ENCODE data around the gene TMEM263. TPM values are rescaled to one million over a fixed set of nuclear protein-coding genes. Genes with fewer than 3 reads are reported as not detected.
A peak's percentile ranks its signal among the peaks of the same experiment; 100 is the strongest.

TMEM263 gene
- total RNA-seq (2014; rRNA removed; shearing (Covaris generic)): 9.3 and 10.4 TPM in 2 replicates
- 5.8 and 7.1 TPM in 2 replicates for polyA plus RNA-seq (2016; fragmentation: Nextera tagmentation; extraction: Ambion mirVana)
- long read RNA-seq, partial matches to known transcripts: 0 of 3 reads
- long read RNA-seq, other reads (novel, unspliced or antisense): 0 of 3 reads

DNA sequence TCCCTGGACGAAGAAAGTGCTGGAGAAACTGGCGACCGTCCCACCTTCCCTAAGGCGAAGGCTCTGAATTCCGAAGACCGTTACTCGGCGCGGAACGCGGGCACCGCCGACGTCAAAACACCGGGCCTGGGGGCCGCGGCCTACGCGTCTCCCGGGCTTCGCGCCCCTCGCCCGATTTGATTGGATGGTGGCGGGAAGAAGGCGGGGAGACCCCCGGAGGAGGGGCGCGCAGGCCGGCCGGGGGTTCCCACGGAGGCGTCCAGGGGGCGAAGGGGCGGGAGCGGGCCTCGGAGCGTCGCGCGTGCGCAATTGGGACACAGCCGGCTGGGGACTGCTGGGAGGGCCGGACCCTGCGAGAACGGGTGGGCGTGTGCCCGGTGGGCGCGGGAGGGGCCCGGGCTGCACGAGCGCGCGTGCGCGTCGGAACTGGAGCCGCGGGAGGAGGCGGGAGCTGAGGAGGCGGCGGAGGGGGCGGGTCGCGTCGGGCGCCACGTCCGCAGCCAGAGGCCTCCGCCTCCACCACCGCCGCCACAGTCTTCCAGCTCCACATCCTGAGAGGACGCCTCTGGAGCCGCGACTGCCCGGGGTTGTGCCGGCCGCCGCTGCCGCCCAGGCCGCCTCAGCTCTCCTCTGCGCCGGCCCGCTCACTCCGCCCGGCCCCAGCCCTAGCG lies at the start of gene TMEM263:
TSS of gene TMEM263 (plus strand) at position 531 of the 671 bp plus-strand sequence. CDS start 11,210 bp downstream, outside the sequence.
- Histone ChIP-seq H4K20me1 (replicated peaks; ENCODE audit: insufficient read depth) (peaks cover 5% of the 10 kb centered on the region; the same call in 1 of the 2 replicates), H3K27me3 (ENCODE audit: insufficient read depth) (peaks cover 19% of the 10 kb centered on the region), H3K36me3 (ENCODE audit: insufficient read depth) (no peaks in the 10 kb centered on the region), H3K4me2 (peak within 1 kb of the TSS; percentile 88), H3K9me2 (ENCODE audit: insufficient read depth) (0 out of 2 replicates have a peak, but pooled peaks cover under 1% of the 10 kb centered on the region), H2AFZ (peak within 1 kb of the TSS; percentile 94), H3K79me2 (replicated peaks; ENCODE audit: insufficient read depth) (peaks cover 26% of the 10 kb centered on the region), H3K4me1 (ENCODE audit: insufficient read depth) (peaks cover 10% of the 10 kb centered on the region; the same call in 1 of the 2 replicates), H3K27ac (ENCODE audit: low read depth) (peak within 1 kb of the TSS; percentile 84), H3K4me3 (peak within 1 kb of the TSS; percentile 97), H3F3A (replicated peaks; ENCODE audit: low read depth) (0 out of 2 replicates have a peak, but pooled peaks cover 12% of the 10 kb centered on the region)
- TF ChIP-seq, protein P1, sequence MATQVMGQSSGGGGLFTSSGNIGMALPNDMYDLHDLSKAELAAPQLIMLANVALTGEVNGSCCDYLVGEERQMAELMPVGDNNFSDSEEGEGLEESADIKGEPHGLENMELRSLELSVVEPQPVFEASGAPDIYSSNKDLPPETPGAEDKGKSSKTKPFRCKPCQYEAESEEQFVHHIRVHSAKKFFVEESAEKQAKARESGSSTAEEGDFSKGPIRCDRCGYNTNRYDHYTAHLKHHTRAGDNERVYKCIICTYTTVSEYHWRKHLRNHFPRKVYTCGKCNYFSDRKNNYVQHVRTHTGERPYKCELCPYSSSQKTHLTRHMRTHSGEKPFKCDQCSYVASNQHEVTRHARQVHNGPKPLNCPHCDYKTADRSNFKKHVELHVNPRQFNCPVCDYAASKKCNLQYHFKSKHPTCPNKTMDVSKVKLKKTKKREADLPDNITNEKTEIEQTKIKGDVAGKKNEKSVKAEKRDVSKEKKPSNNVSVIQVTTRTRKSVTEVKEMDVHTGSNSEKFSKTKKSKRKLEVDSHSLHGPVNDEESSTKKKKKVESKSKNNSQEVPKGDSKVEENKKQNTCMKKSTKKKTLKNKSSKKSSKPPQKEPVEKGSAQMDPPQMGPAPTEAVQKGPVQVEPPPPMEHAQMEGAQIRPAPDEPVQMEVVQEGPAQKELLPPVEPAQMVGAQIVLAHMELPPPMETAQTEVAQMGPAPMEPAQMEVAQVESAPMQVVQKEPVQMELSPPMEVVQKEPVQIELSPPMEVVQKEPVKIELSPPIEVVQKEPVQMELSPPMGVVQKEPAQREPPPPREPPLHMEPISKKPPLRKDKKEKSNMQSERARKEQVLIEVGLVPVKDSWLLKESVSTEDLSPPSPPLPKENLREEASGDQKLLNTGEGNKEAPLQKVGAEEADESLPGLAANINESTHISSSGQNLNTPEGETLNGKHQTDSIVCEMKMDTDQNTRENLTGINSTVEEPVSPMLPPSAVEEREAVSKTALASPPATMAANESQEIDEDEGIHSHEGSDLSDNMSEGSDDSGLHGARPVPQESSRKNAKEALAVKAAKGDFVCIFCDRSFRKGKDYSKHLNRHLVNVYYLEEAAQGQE (IDR thresholded peaks at IDR 0.05; ENCODE audit: unreplicated experiment): no peak
- TF ChIP-seq POLR2AphosphoS5 (IDR thresholded peaks at IDR 0.05; ENCODE audit: low read depth) (peak; percentile 68), EZH2 (IDR thresholded peaks at IDR 0.05; ENCODE audit: low read depth, unreplicated experiment) (no peak), NANOG (IDR thresholded peaks at IDR 0.05; ENCODE audit: borderline replicate concordance) (no peak), CREB1 (CRISPR knock-in tag; IDR thresholded peaks at IDR 0.05; ENCODE audit: low read depth) (peak; percentile 88)
- TF ChIP-seq, protein P2, sequence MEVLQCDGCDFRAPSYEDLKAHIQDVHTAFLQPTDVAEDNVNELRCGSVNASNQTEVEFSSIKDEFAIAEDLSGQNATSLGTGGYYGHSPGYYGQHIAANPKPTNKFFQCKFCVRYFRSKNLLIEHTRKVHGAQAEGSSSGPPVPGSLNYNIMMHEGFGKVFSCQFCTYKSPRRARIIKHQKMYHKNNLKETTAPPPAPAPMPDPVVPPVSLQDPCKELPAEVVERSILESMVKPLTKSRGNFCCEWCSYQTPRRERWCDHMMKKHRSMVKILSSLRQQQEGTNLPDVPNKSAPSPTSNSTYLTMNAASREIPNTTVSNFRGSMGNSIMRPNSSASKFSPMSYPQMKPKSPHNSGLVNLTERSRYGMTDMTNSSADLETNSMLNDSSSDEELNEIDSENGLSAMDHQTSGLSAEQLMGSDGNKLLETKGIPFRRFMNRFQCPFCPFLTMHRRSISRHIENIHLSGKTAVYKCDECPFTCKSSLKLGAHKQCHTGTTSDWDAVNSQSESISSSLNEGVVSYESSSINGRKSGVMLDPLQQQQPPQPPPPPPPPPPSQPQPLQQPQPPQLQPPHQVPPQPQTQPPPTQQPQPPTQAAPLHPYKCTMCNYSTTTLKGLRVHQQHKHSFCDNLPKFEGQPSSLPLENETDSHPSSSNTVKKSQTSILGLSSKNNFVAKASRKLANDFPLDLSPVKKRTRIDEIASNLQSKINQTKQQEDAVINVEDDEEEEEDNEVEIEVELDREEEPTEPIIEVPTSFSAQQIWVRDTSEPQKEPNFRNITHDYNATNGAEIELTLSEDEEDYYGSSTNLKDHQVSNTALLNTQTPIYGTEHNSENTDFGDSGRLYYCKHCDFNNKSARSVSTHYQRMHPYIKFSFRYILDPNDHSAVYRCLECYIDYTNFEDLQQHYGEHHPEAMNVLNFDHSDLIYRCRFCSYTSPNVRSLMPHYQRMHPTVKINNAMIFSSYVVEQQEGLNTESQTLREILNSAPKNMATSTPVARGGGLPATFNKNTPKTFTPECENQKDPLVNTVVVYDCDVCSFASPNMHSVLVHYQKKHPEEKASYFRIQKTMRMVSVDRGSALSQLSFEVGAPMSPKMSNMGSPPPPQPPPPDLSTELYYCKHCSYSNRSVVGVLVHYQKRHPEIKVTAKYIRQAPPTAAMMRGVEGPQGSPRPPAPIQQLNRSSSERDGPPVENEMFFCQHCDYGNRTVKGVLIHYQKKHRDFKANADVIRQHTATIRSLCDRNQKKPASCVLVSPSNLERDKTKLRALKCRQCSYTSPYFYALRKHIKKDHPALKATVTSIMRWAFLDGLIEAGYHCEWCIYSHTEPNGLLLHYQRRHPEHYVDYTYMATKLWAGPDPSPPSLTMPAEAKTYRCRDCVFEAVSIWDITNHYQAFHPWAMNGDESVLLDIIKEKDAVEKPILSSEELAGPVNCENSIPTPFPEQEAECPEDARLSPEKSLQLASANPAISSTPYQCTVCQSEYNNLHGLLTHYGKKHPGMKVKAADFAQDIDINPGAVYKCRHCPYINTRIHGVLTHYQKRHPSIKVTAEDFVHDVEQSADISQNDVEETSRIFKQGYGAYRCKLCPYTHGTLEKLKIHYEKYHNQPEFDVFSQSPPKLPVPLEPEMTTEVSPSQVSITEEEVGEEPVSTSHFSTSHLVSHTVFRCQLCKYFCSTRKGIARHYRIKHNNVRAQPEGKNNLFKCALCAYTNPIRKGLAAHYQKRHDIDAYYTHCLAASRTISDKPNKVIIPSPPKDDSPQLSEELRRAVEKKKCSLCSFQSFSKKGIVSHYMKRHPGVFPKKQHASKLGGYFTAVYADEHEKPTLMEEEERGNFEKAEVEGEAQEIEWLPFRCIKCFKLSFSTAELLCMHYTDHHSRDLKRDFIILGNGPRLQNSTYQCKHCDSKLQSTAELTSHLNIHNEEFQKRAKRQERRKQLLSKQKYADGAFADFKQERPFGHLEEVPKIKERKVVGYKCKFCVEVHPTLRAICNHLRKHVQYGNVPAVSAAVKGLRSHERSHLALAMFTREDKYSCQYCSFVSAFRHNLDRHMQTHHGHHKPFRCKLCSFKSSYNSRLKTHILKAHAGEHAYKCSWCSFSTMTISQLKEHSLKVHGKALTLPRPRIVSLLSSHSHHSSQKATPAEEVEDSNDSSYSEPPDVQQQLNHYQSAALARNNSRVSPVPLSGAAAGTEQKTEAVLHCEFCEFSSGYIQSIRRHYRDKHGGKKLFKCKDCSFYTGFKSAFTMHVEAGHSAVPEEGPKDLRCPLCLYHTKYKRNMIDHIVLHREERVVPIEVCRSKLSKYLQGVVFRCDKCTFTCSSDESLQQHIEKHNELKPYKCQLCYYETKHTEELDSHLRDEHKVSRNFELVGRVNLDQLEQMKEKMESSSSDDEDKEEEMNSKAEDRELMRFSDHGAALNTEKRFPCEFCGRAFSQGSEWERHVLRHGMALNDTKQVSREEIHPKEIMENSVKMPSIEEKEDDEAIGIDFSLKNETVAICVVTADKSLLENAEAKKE (CRISPR knock-in tag; IDR thresholded peaks at IDR 0.05): peak; percentile 59; the same call in 1 of the 2 replicates
- Mint-ChIP-seq H3K4me1 (no peaks in the 10 kb centered on the region; the same call in 1 of the 3 replicates), H3K36me3 (ENCODE audit: low read depth) (no peaks in the 10 kb centered on the region), H3K27me3 (ENCODE audit: insufficient read depth, low read depth, poor library complexity) (peaks cover 11% of the 10 kb centered on the region), H3K27ac (0 out of 2 replicates have a peak within 1 kb of the TSS, but pooled peaks have one; percentile 37), H3K4me3 (peak within 1 kb of the TSS; percentile 95), H3K9me3 (no peaks in the 10 kb centered on the region)
- DNase-seq (ENCODE audit: low spot score) (peak; percentile 93), ATAC-seq (peak; percentile 78)

Measured in GM23338 (cell line).